ENCODE results near the gene ZBTB17.

Gene ZBTB17

DNA sequence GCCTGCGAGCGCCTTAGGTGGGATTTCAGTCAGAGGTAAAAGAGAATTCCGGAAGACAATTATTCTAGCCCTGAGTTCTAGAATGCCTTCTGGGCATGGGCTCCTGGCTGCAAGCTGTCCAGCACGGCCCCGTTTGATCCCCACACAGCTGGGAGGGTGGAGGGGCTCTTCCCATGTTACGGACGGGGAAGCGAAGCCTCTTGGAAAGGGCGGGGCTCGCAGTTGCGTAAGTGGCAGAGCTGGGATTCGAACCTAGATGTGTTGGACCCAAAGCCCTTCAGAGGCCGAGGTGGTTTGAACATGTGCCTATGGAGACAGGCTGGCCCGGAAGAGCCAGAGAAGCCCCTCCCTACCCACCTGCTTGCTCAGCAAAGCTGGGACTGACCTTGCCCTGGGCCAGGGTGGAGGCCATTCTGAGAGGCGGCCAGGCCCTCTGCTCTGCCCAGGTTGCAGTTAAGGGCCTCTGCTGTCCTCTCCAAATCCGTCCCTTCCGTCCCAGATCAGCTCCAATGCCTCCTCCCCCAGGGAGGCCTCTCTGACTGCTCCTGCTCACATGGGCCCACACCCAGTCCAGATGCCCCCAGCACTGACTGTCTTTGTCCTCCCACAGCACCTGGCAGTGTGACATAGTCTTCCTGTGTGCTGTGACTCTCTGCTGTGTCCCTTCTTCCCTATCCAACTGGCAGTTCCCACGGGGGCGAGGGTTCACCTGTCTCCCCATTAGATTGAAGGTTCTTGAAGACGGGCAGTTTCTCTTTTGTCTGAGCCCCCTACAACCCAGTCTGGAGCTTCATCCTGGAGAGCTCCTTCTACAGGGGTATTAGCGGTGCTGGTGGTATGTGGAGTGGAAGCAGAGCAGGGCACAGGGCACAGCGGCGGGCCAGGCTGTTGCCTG lies 43.1 kb upstream of the ZBTB17 start:
- no peak for DNase-seq (ENCODE audit: low spot score)
- TF ChIP-seq, protein P1, sequence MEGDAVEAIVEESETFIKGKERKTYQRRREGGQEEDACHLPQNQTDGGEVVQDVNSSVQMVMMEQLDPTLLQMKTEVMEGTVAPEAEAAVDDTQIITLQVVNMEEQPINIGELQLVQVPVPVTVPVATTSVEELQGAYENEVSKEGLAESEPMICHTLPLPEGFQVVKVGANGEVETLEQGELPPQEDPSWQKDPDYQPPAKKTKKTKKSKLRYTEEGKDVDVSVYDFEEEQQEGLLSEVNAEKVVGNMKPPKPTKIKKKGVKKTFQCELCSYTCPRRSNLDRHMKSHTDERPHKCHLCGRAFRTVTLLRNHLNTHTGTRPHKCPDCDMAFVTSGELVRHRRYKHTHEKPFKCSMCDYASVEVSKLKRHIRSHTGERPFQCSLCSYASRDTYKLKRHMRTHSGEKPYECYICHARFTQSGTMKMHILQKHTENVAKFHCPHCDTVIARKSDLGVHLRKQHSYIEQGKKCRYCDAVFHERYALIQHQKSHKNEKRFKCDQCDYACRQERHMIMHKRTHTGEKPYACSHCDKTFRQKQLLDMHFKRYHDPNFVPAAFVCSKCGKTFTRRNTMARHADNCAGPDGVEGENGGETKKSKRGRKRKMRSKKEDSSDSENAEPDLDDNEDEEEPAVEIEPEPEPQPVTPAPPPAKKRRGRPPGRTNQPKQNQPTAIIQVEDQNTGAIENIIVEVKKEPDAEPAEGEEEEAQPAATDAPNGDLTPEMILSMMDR (IDR thresholded peaks at IDR 0.05; ENCODE audit: extremely low read depth, missing control alignments): no peak

DNA sequence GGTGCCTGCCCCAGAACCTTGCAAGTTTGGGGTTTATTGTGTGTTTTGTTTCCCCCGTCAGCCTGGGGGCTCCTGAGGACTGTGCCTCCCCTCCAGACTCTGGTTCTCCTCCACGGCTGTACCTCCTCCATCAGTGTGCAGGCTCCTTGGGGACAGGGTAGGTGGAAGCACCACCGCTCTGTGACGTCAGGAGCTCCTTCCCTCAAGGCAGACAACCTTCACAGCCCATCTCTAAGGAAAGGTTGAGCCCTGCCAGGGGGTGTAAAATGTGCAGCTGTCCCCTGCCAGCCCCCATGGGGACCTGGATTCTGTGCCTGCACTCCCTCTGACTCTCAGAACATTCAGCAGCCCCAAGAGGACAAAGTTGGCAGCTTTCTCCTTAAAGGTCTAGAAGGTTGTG lies 42.4 kb upstream of the ZBTB17 start:
- no peak for DNase-seq (ENCODE audit: low spot score)
- TF ChIP-seq, protein P1 (IDR thresholded peaks at IDR 0.05; ENCODE audit: extremely low read depth, missing control alignments): no peak

- TF ChIP-seq, protein P1 (IDR thresholded peaks at IDR 0.05; ENCODE audit: extremely low read depth, missing control alignments): peak; percentile 2
- DNase-seq (ENCODE audit: low spot score): peak; percentile 63
Measured at GRCh38 chr1:16017461-16018303, 41.8 kb upstream of the ZBTB17 start, which contains the start of gene HSPB7. HSPB7 (minus strand) TSS chr1:16018043; CDS start chr1:16017963, 80 bp downstream.

DNA sequence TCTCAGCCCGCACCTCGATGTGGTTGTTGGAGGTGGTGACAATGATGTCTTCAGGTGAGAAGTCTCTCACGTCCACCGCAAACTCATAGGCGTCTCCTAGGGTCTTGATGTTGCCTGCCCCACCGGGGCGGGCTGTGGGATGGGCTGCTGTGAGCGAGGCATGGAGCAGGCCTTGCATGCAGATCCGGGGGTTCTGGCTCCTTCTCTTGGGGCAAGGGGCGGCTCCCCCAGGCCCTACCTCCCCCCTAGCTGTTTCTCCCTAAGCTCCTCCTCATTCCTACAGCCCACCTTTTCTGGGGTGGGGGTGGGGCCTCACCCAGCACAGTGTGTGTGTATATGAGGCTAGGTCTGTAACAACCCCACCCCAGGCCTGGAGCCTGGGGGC lies 41.2 kb upstream of the ZBTB17 start:
- TF ChIP-seq, protein P1 (IDR thresholded peaks at IDR 0.05; ENCODE audit: extremely low read depth, missing control alignments): no peak

GRCh38 chr1:16015960-16016901 lies 40.3 kb upstream of the ZBTB17 start:
- no peak for DNase-seq (ENCODE audit: low spot score)

More for the DNA sequence above, 41.2 kb upstream of the ZBTB17 start:
- no peak for DNase-seq (ENCODE audit: low spot score)

GRCh38 chr1:16015491-16015890 lies 39.6 kb upstream of the ZBTB17 start:
- TF ChIP-seq, protein P1 (IDR thresholded peaks at IDR 0.05; ENCODE audit: extremely low read depth, missing control alignments): no peak
- DNase-seq (ENCODE audit: low spot score): no peak

More at GRCh38 chr1:16015960-16016901, 40.3 kb upstream of the ZBTB17 start:
- TF ChIP-seq, protein P1 (IDR thresholded peaks at IDR 0.05; ENCODE audit: extremely low read depth, missing control alignments): no peak
